ENCODE measurements around the gene ARID1A. TPM values are rescaled to one million over a fixed set of nuclear protein-coding genes. Genes with fewer than 3 reads are reported as not detected.

ARID1A gene
- polyA plus RNA-seq, 3 donors, result 6.6 to 84.4 (median 9.5) TPM

DNA sequence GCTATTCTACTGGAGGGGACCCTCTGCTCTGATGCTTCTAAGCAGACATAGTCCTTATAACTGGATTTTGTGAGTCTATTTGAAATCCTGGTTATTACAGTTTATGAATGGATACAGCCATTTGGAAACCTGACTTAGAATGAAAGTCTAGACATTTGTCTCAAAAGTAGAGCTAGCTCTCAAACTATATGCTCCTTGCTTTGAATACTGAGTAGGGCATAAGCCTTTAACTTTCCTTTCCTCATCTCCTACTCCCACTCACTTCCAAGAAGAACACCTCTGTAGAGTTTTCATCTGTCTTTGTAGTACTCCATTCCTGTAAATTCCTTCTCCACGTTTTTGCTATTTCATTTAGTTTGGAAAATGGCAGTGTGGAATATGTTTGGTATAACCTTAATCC lies 9.0 kb upstream of the ARID1A start:
- WGBS (ENCODE audit: insufficient coverage), result no CpG with 5 or more reads among the region's 1 CpG
- no peaks in the 10 kb centered on the region for H3K9me3 Mint-ChIP-seq
- TF ChIP-seq, protein P1, sequence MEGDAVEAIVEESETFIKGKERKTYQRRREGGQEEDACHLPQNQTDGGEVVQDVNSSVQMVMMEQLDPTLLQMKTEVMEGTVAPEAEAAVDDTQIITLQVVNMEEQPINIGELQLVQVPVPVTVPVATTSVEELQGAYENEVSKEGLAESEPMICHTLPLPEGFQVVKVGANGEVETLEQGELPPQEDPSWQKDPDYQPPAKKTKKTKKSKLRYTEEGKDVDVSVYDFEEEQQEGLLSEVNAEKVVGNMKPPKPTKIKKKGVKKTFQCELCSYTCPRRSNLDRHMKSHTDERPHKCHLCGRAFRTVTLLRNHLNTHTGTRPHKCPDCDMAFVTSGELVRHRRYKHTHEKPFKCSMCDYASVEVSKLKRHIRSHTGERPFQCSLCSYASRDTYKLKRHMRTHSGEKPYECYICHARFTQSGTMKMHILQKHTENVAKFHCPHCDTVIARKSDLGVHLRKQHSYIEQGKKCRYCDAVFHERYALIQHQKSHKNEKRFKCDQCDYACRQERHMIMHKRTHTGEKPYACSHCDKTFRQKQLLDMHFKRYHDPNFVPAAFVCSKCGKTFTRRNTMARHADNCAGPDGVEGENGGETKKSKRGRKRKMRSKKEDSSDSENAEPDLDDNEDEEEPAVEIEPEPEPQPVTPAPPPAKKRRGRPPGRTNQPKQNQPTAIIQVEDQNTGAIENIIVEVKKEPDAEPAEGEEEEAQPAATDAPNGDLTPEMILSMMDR (IDR thresholded peaks at IDR 0.05), result no peak
- Histone ChIP-seq H3K4me1 (ENCODE audit: control insufficient read depth in 1 of 2, insufficient read depth in 2 of 2, low read length in 2 of 2) (peaks cover 36 to 43% of the 10 kb centered on the region in 2 donors), H3K9ac (ENCODE audit: insufficient read depth, low read length, poor library complexity, severe bottlenecking) (no peak overlapping the region), H3K36me3 (replicated peaks in 1 of 2; ENCODE audit: control insufficient read depth in 1 of 2, insufficient read depth in 2 of 2, low read length in 2 of 2) (no peaks in the 10 kb centered on the region), H3K9me3 (replicated peaks in 1 of 2; ENCODE audit: control insufficient read depth in 1 of 2, insufficient read depth in 1 of 2, low read length in 2 of 2) (no peaks in the 10 kb centered on the region), H3K4me3 (replicated peaks in 1 of 3; ENCODE audit: low read depth in 2 of 3, low read length in 3 of 3) (no peak overlapping the region), H4K20me1 (ENCODE audit: insufficient read depth, low read length) (no peaks in the 10 kb centered on the region), H3K27me3 (ENCODE audit: control insufficient read depth in 2 of 2, insufficient read depth in 2 of 2, low read length in 2 of 2) (no peaks in the 10 kb centered on the region), H3K4me2 (replicated peaks; ENCODE audit: extremely low read depth, low read length, poor library complexity, severe bottlenecking) (no peak overlapping the region), H3K79me2 (ENCODE audit: insufficient read depth, low read length) (peaks cover 4% of the 10 kb centered on the region), H3K27ac (ENCODE audit: low read depth in 1 of 2, low read length in 2 of 2) (no peak overlapping the region), H2AFZ (ENCODE audit: insufficient read depth, low read depth, low read length, poor library complexity, severe bottlenecking) (no peak overlapping the region)
- H3K36me3 Mint-ChIP-seq, result no peaks in the 10 kb centered on the region
- no peaks in the 10 kb centered on the region for H3K27me3 Mint-ChIP-seq (ENCODE audit: low read depth in 3 of 3)
- no peak overlapping the region for H3K4me3 Mint-ChIP-seq
- H3K27ac Mint-ChIP-seq, result no peak overlapping the region
- H3K4me1 Mint-ChIP-seq, result peaks cover 44% of the 10 kb centered on the region
- no peak for DNase-seq
- intact Hi-C loops (cut with micrococcal nuclease), result no loop called here

- H3K27ac ChIP-seq (ENCODE audit: low read depth in 1 of 2, low read length in 2 of 2), result peak overlapping the region in 1 of 2 donors; percentile 59
- H3K9me3 ChIP-seq (replicated peaks in 1 of 2; ENCODE audit: control insufficient read depth in 1 of 2, insufficient read depth in 1 of 2, low read length in 2 of 2), result no peaks in the 10 kb centered on the region
- no peaks in the 10 kb centered on the region for H3K36me3 ChIP-seq (replicated peaks in 1 of 2; ENCODE audit: control insufficient read depth in 1 of 2, insufficient read depth in 2 of 2, low read length in 2 of 2)
- H3K27me3 Mint-ChIP-seq (ENCODE audit: low read depth in 3 of 3), result no peaks in the 10 kb centered on the region
- no peaks in the 10 kb centered on the region for H3K27me3 ChIP-seq (ENCODE audit: control insufficient read depth in 2 of 2, insufficient read depth in 2 of 2, low read length in 2 of 2)
- H3K4me1 ChIP-seq (ENCODE audit: control insufficient read depth in 1 of 2, insufficient read depth in 2 of 2, low read length in 2 of 2), result peaks cover 45 to 46% of the 10 kb centered on the region in 2 donors
- no peak overlapping the region for H3K4me2 ChIP-seq (replicated peaks; ENCODE audit: extremely low read depth, low read length, poor library complexity, severe bottlenecking)
- peaks cover 12% of the 10 kb centered on the region for H3K79me2 ChIP-seq (ENCODE audit: insufficient read depth, low read length)
- intact Hi-C loops (cut with micrococcal nuclease), result no loop called here
- H3K4me3 Mint-ChIP-seq, result no peak overlapping the region
- H3K27ac Mint-ChIP-seq, result peak overlapping the region in 5 of 7 donors; percentile 6 to 90 (median 78)
- H2AFZ ChIP-seq (ENCODE audit: insufficient read depth, low read depth, low read length, poor library complexity, severe bottlenecking), result no peak overlapping the region
- peaks cover 47% of the 10 kb centered on the region for H3K4me1 Mint-ChIP-seq
- H4K20me1 ChIP-seq (ENCODE audit: insufficient read depth, low read length), result no peaks in the 10 kb centered on the region
- peak overlapping the region in 1 of 3 experiments; percentile 22 for H3K4me3 ChIP-seq (replicated peaks in 1 of 3; ENCODE audit: low read depth in 2 of 3, low read length in 3 of 3)
- peaks cover 0 to 2% (median 0%) of the 10 kb centered on the region in 7 donors for H3K9me3 Mint-ChIP-seq
- WGBS (ENCODE audit: insufficient coverage), result 50% methylated on average over 5 of the region's 9 CpGs
- TF ChIP-seq, protein P1 (IDR thresholded peaks at IDR 0.05), result no peak
- no peak for DNase-seq
- H3K9ac ChIP-seq (ENCODE audit: insufficient read depth, low read length, poor library complexity, severe bottlenecking), result no peak overlapping the region
- no peaks in the 10 kb centered on the region for H3K36me3 Mint-ChIP-seq
These were observed 6.3 kb upstream of the ARID1A start for GRCh38 chr1:26689504-26689903.
